Panc1 (cell line): Measurements from ENCODE around the gene NPPA.

Experiments used
- CTCF ChIP-seq: fragments of 450-650 bp; IDR thresholded peaks from 2 replicates; pipeline ENCODE4 v1.5.1; 2017; ENCODE audit warnings: mild to moderate bottlenecking
- POLR2AphosphoS5 ChIP-seq: IDR thresholded peaks from 2 replicates; pipeline ENCODE4 v1.6.1; 2012; ENCODE audit warnings: mild to moderate bottlenecking, low read depth, low read length, moderate library complexity
- REST ChIP-seq, 2 experiments: IDR thresholded peaks; 2 replicates each; pipeline ENCODE4 v1.6.1; 2011 to 2012; ENCODE audit warnings: low read depth in 2 of 2, control low read depth in 1 of 2, low read length in 1 of 2, mild to moderate bottlenecking in 1 of 2, moderate library complexity in 1 of 2; ENCODE audit not compliant: insufficient read depth in 1 of 2

- TF ChIP-seq CTCF (no peak), POLR2AphosphoS5 (no peak), REST (IDR thresholded peaks at IDR 0.05; ENCODE audit: insufficient read depth in 1 of 2, low read depth in 2 of 2, low read length in 1 of 2) (no peak)
Measured at GRCh38 chr1:11833900-11834299, 13.7 kb downstream of the NPPA start.
